OCI-LY7 (cell line): ENCODE data around the gene ATP9B. TPM values are rescaled to one million over a fixed set of nuclear protein-coding genes. Genes with fewer than 3 reads are reported as not detected.

ENCODE experiments used
- BruUV-seq: library from RNA; stranded (reverse); fragments of 400-500 nt; replicated peaks from 2 replicates; lab custom pipeline; 2021; lab: Mats Ljungman, UMichigan
- CTCF ChIA-PET: fragments of 300-600 bp; sonication (Branson Sonifier 250); formaldehyde crosslinking; loops from one replicate; lab custom pipeline; 2022; ENCODE audit warnings: antibody characterized with exemption; ENCODE audit not compliant: unreplicated experiment; lab: Charles Lee
- POLR2A ChIA-PET: fragments of 300-600 bp; sonication (Branson Sonifier 250); formaldehyde crosslinking; loops from one replicate; lab custom pipeline; 2022; ENCODE audit warnings: antibody characterized with exemption; lab: Charles Lee
- DNase-seq: peaks from one replicate; pipeline ENCODE4 v3.0.0-alpha.2; 2015; ENCODE audit warnings: low spot score
- H2AFZ ChIP-seq: fragments of 200-600 bp; sonication (generic), shearing (Covaris generic); 2 replicates; pipeline ENCODE4 v1.6.1; 2014; ENCODE audit warnings: mild to moderate bottlenecking, antibody characterized with exemption, low read length, moderate library complexity
- H3K27ac ChIP-seq: fragments of 200-600 bp; sonication (generic); 2 replicates; pipeline ENCODE4 v1.5.1; 2014; ENCODE audit warnings: mixed run types, low read depth, mild to moderate bottlenecking, moderate library complexity, low read length, inconsistent platforms; ENCODE audit not compliant: poor library complexity, severe bottlenecking
- H3K36me3 ChIP-seq: fragments of 200-600 bp; sonication (generic); 2 replicates; pipeline ENCODE4 v1.6.1; 2014; ENCODE audit warnings: mild to moderate bottlenecking, antibody characterized with exemption, low read length, moderate library complexity, mixed read lengths; ENCODE audit not compliant: insufficient read depth
- H3K4me1 ChIP-seq: fragments of 200-600 bp; sonication (generic); 2 replicates; pipeline ENCODE4 v1.5.1; 2014; ENCODE audit warnings: mild to moderate bottlenecking, low read length; ENCODE audit not compliant: insufficient read depth, poor library complexity, severe bottlenecking
- H3K4me2 ChIP-seq: fragments of 200-600 bp; sonication (generic); 2 replicates; pipeline ENCODE4 v1.6.1; 2014; ENCODE audit warnings: mild to moderate bottlenecking, low read length
- H3K4me3 ChIP-seq: fragments of 200-600 bp; sonication (generic); 2 replicates; pipeline ENCODE4 v1.5.1; 2014; ENCODE audit warnings: mild to moderate bottlenecking, low read depth, low read length; ENCODE audit not compliant: poor library complexity, severe bottlenecking
- H3K79me2 ChIP-seq: fragments of 200-600 bp; sonication (generic); 2 replicates; pipeline ENCODE4 v1.6.1; 2016; ENCODE audit warnings: low read depth, mild to moderate bottlenecking, low read length, moderate library complexity, mixed read lengths; ENCODE audit not compliant: insufficient read depth
- H3K9me2 ChIP-seq: fragments of 200-600 bp; sonication (generic); 2 replicates; pipeline ENCODE4 v1.6.1; 2016; ENCODE audit warnings: mild to moderate bottlenecking, low read length, mixed read lengths; ENCODE audit not compliant: insufficient read depth
- H3K9me3 ChIP-seq: fragments of 200-600 bp; sonication (generic); 2 replicates; pipeline ENCODE4 v1.6.1; 2014; ENCODE audit warnings: mild to moderate bottlenecking, mixed run types, low read length, mixed read lengths
- H4K20me1 ChIP-seq: fragments of 200-600 bp; sonication (generic); 2 replicates; pipeline ENCODE4 v1.6.1; 2014; ENCODE audit warnings: mild to moderate bottlenecking, antibody characterized with exemption, low read length, moderate library complexity, mixed read lengths; ENCODE audit not compliant: insufficient read depth
- CTCF ChIP-seq: fragments of 200-600 bp; sonication (generic); conservative IDR thresholded peaks from 2 replicates; pipeline ENCODE4 v1.5.1; 2014; ENCODE audit warnings: mild to moderate bottlenecking, antibody characterized with exemption, low read length, moderate library complexity, mixed read lengths
- EZH2phosphoT487 ChIP-seq: fragments of 200-600 bp; sonication (generic); IDR thresholded peaks from 2 replicates; pipeline ENCODE4 v1.6.1; 2018; ENCODE audit warnings: low read depth, borderline replicate concordance, mild to moderate bottlenecking, mixed run types, antibody characterized with exemption, low read length, moderate library complexity, mixed read lengths
- intact Hi-C: fragments of 100-400 bp; cut with micrococcal nuclease; formaldehyde crosslinking; loops from one replicate; pipeline ENCODE4 v1.10.0; 2022; ENCODE audit not compliant: unreplicated experiment
- total RNA-seq, 2 experiments: library from RNA; depleted of rRNA in 1 of 2; stranded (reverse); fragments of >200 nt in 1 of 2; shearing (Covaris generic) in 1 of 2; gene quantifications; 2 replicates each; pipeline ENCODE4 v1.2.3, GENCODE V29; 2014 to 2022

The ATP9B gene
- total RNA-seq, 2 experiments from 2014 or later = 27.1 to 36.4 TPM

GRCh38 chr18:79401494-79402208, 332.5 kb downstream of the ATP9B start:
- DNase-seq = no peak
- no peaks in the 10 kb centered on the region for H3K9me2 ChIP-seq
- ChIA-PET CTCF (interaction anchor here (0.5 kb wide), 1 partner anchor 124 kb away, joined by 4 read pairs; no protein-coding TSS in a partner anchor), POLR2A (no interaction called here)
- H2AFZ ChIP-seq = no peak overlapping the region
- H3K4me1 ChIP-seq = peaks cover 61% of the 10 kb centered on the region
- intact Hi-C loops = no loop called here
- peak overlapping the region; percentile 73 for H3K4me3 ChIP-seq
- H3K4me2 ChIP-seq = peak overlapping the region; percentile 98
- no peak for TF ChIP-seq EZH2phosphoT487
- TF ChIP-seq CTCF = no peak
- no TSS peak for BruUV-seq
- peaks cover 14% of the 10 kb centered on the region for H3K36me3 ChIP-seq
- H3K79me2 ChIP-seq = peaks cover 77% of the 10 kb centered on the region
- H4K20me1 ChIP-seq = 0 out of 2 replicates have a peak, but pooled peaks cover 4% of the 10 kb centered on the region
- peak overlapping the region; percentile 76 for H3K27ac ChIP-seq
- no peaks in the 10 kb centered on the region for H3K9me3 ChIP-seq

GRCh38 chr18:79402209-79402576, 333.0 kb downstream of the ATP9B start:
- Histone ChIP-seq H4K20me1 (0 out of 2 replicates have a peak, but pooled peaks cover 4% of the 10 kb centered on the region), H3K4me1 (peaks cover 61% of the 10 kb centered on the region), H3K79me2 (peaks cover 77% of the 10 kb centered on the region), H3K4me3 (peak overlapping the region; percentile 73), H3K4me2 (peak overlapping the region; percentile 98), H3K9me3 (no peaks in the 10 kb centered on the region), H3K27ac (peak overlapping the region; percentile 76), H2AFZ (no peak overlapping the region), H3K36me3 (peaks cover 20% of the 10 kb centered on the region), H3K9me2 (no peaks in the 10 kb centered on the region)
- intact Hi-C loops = no loop called here
- ChIA-PET CTCF (interaction anchor here (0.5 kb wide), 1 partner anchor 123 kb away, joined by 4 read pairs; no protein-coding TSS in a partner anchor), POLR2A (no interaction called here)
- DNase-seq = no peak
- no TSS peak for BruUV-seq
- TF ChIP-seq EZH2phosphoT487 (no peak), CTCF (no peak)
